Thyroid gland (tissue), 4 donors: ENCODE results near the gene APBA1.

ENCODE experiments used
- CTCF ChIP-seq, 6 experiments: fragments of 200-600 bp in 3 of 6; fragments of 450-650 bp in 3 of 6; sonication (generic) in 3 of 6; IDR thresholded peaks; one replicate each; pipeline ENCODE4 v1.5.1; 2016 to 2019; ENCODE audit warnings: antibody characterized with exemption in 6 of 6, mild to moderate bottlenecking in 2 of 6, inconsistent platforms in 1 of 6, moderate library complexity in 1 of 6
- POLR2A ChIP-seq, 2 donors: fragments of 450-650 bp; IDR thresholded peaks; one replicate each; pipeline ENCODE4 v1.6.1; 2017; ENCODE audit warnings: antibody characterized with exemption in 2 of 2, mild to moderate bottlenecking in 2 of 2, moderate library complexity in 1 of 2

DNA sequence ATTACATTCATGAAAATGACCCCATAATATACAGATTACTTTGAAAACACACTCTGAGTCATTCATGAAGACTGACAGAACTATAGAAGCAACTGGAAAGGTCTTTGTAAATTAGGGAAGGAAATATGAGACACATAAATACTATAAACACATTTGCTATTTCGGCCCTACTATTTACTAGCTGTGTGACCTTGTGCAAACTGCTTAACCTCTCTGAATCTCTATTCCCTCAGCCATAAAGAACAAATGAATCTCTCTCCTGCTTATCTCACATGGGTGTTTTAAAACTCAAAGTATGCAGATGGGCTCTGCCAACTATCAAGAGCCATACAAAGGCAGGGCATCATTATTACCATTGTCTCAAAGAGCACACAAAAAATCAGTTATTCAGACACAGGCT lies 52.9 kb downstream of the APBA1 start:
- TF ChIP-seq CTCF (IDR thresholded peaks at IDR 0.05) = no peak
- TF ChIP-seq POLR2A (IDR thresholded peaks at IDR 0.05) = no peak
